ENCODE data around the gene ALDOC. TPM values are rescaled to one million over a fixed set of nuclear protein-coding genes. Genes with fewer than 3 reads are reported as not detected.

Gene ALDOC
- total and polyA plus RNA-seq, 7 donors, result 10.2 to 43.3 (median 30.0) TPM

DNA sequence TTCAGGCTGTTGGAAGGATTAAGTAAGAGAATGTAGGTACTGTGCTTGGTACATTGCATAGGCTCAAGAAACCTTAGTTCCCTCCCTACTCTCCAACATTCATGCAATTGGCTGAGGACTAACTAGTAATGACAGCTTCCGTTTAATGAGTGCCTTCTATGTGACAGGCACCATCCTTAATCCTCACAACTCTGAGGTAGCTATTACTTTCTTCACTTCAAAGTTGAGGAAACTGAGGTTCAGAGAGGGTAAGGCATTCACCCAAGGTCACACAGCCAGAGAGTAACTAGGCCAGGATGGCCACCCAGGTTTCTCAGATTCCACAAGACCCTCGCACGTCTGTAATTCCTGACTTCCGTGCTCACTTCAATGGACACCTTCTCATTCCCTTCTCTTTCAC is 46.4 kb downstream of the ALDOC start:
- Histone ChIP-seq H3K4me3 (no peak overlapping the region), H3K4me1 (no peaks in the 10 kb centered on the region), H3K36me3 (no peaks in the 10 kb centered on the region), H3K27me3 (peaks cover 0 to 5% (median 0%) of the 10 kb centered on the region in 3 donors), H3K27ac (no peak overlapping the region), H3K9me3 (no peaks in the 10 kb centered on the region)
- intact Hi-C loops (cut with DNase I), result no loop called here
- DNase-seq, result no peak
- 91 to 92% methylated on average over 4 of the region's 4 CpGs for WGBS, 2 donors
- no peak for TF ChIP-seq POLR2AphosphoS5 (IDR thresholded peaks at IDR 0.05)
- no peak for TF ChIP-seq EP300 (IDR thresholded peaks at IDR 0.05)
- TF ChIP-seq CTCF (IDR thresholded peaks at IDR 0.05), result no peak
- TF ChIP-seq POLR2A (IDR thresholded peaks at IDR 0.05), result no peak

- H3K4me1 ChIP-seq, result no peaks in the 10 kb centered on the region
- H3K27ac ChIP-seq, result no peak overlapping the region
- H3K36me3 ChIP-seq, result no peaks in the 10 kb centered on the region
- 88 to 89% methylated on average over 3 of the region's 3 CpGs for WGBS, 2 donors
- intact Hi-C loops (cut with DNase I), result no loop called here
- no peaks in the 10 kb centered on the region for H3K9me3 ChIP-seq
- peaks cover 0 to 5% (median 0%) of the 10 kb centered on the region in 3 donors for H3K27me3 ChIP-seq
- DNase-seq, result no peak
- TF ChIP-seq CTCF (IDR thresholded peaks at IDR 0.05), result no peak
- no peak for TF ChIP-seq EP300 (IDR thresholded peaks at IDR 0.05)
- no peak for TF ChIP-seq POLR2A (IDR thresholded peaks at IDR 0.05)
- no peak overlapping the region for H3K4me3 ChIP-seq
Measured at GRCh38 chr17:28529013-28529400, 47.7 kb downstream of the ALDOC start.

DNA sequence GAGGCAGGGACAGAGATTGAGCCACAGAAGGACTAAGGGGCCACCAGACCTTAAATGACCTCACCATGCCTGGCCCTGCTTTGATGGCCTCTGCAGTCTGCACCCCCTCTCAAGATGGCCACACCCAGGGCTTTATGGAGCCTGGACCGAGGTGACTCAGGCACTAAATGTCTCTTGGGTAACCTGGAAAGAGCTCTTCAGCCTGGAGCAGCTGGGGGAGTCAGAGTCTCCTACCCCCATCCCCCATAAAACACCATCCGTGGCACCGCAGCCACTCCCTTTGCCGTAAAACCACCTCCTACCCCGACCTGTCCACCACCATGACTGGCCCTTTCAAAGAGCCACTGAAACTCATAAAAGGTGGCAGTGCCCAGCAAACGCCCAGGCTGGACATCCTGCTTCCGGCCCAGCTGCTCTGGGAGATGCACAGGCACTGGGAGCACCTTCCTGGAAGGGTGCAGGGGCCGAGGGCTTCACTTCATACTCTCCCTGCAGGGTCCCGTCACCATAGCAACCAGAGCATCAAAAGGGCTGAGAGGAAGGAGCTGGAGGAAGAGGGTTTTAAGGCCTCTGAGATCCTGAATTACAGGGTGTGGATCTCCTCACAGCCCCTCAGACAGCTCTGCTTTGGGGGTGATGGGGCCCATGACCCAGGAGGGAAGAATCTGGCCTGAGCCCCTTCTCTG is 48.2 kb downstream of the ALDOC start:
- H3K36me3 ChIP-seq, result no peaks in the 10 kb centered on the region
- H3K4me3 ChIP-seq, result no peak overlapping the region
- intact Hi-C loops (cut with DNase I), result no loop called here
- peaks cover 0 to 5% (median 0%) of the 10 kb centered on the region in 3 donors for H3K27me3 ChIP-seq
- DNase-seq, result no peak
- H3K9me3 ChIP-seq, result no peaks in the 10 kb centered on the region
- WGBS, 2 donors, result 28 to 61% methylated on average over 9 of the region's 9 CpGs
- H3K27ac ChIP-seq, result no peak overlapping the region
- no peaks in the 10 kb centered on the region for H3K4me1 ChIP-seq
- no peak for TF ChIP-seq EP300 (IDR thresholded peaks at IDR 0.05)

DNA sequence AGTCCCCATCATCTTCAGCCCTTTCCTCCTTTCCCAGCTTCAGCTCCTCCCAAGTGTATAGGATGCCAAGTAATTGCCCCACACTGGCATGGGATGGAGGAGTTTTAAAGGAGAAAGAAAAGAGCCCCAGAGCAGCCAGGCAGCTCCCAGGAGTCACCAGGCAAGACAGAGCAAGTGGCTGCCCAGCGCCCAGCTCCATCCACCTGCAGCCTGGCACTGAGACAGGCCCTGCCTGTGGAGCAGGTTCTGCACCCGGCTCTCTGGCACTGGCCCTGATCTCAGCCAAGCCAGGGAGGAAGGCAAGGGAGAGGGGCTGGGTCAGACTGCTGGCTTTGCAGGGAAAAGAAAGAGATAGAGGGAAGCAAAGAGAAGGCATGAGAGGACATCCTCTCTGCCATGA is 48.8 kb downstream of the ALDOC start:
- no peaks in the 10 kb centered on the region for H3K4me1 ChIP-seq
- no peak overlapping the region for H3K4me3 ChIP-seq
- no peaks in the 10 kb centered on the region for H3K9me3 ChIP-seq
- peaks cover 0 to 5% (median 0%) of the 10 kb centered on the region in 3 donors for H3K27me3 ChIP-seq
- WGBS, 2 donors, result 15 to 71% methylated on average over 2 of the region's 2 CpGs
- H3K27ac ChIP-seq, result no peak overlapping the region
- intact Hi-C loops (cut with DNase I), result no loop called here
- no peak for TF ChIP-seq CTCF (IDR thresholded peaks at IDR 0.05)
- no peak for TF ChIP-seq POLR2AphosphoS5 (IDR thresholded peaks at IDR 0.05)
- TF ChIP-seq EP300 (IDR thresholded peaks at IDR 0.05), result no peak
- no peak for TF ChIP-seq POLR2A (IDR thresholded peaks at IDR 0.05)
- no peak for DNase-seq
- H3K36me3 ChIP-seq, result no peaks in the 10 kb centered on the region

DNA sequence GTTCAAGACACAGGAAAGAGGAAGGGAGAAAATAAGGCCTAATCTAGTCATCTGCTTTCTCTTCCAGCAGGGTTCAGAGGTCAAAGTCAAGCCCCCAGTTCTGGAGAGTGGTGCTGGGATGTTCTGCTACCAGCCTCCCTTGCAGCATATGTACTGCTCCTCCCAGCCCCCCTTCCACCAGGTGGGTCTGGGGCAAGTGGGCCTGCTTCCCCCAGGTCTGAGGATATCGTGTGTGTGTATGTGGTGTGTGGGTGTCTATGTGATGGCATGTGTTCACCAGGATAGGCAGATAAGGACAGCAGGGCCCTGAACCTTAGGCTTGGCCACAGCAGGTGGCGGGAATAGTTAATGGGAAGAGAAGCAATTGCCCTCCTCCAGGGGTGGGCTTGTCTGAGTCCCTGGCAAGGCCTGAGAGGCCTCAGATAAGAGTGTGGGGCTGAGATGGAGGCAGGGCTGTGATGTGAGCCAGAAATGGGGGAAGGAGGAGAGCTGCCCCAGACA is 49.5 kb downstream of the ALDOC start:
- no peak overlapping the region for H3K4me3 ChIP-seq
- H3K36me3 ChIP-seq, result no peaks in the 10 kb centered on the region
- no peaks in the 10 kb centered on the region for H3K9me3 ChIP-seq
- WGBS, 2 donors, result 89 to 94% methylated on average over 2 of the region's 2 CpGs
- H3K27me3 ChIP-seq, result peaks cover 0 to 5% (median 0%) of the 10 kb centered on the region in 3 donors
- TF ChIP-seq POLR2AphosphoS5 (IDR thresholded peaks at IDR 0.05) (no peak), CTCF (IDR thresholded peaks at IDR 0.05) (no peak), POLR2A (IDR thresholded peaks at IDR 0.05) (no peak), EP300 (IDR thresholded peaks at IDR 0.05) (no peak)
- H3K4me1 ChIP-seq, result no peaks in the 10 kb centered on the region
- no peak overlapping the region for H3K27ac ChIP-seq
- no peak for DNase-seq
- intact Hi-C loops (cut with DNase I), result no loop called here

Measured in sigmoid colon (tissue), 7 donors.